ENCODE results near the gene CAMP.

DNA sequence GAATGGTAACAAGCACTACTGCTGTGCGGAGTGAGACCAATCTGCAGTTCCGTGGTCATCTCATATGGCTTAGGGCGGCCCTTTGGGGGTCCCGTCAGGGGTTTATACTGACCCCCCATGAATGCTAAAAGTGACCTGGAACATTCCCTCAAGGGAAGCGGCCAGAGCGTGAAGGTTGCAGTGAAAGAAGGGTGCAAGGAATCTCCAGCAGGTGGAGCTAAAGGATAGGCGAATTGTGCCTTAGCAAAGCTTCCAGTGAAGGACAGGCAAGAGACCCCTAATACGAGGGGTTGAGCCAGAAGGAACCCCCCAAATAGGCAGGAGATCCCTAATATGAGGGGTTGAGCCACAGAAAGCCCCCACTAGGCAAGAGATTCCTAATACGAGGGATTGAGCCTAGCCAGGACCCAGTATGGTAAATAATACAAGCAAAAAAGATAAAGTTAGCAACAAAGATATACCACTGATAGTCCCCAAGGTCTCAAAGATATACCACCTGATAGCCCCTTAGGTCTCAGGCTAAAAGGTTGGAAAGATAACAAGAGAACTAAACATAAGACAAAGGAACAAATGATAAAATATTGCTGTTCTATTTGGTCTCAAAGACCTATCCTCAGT lies 50.4 kb downstream of the CAMP start:
- TF ChIP-seq, protein P1, sequence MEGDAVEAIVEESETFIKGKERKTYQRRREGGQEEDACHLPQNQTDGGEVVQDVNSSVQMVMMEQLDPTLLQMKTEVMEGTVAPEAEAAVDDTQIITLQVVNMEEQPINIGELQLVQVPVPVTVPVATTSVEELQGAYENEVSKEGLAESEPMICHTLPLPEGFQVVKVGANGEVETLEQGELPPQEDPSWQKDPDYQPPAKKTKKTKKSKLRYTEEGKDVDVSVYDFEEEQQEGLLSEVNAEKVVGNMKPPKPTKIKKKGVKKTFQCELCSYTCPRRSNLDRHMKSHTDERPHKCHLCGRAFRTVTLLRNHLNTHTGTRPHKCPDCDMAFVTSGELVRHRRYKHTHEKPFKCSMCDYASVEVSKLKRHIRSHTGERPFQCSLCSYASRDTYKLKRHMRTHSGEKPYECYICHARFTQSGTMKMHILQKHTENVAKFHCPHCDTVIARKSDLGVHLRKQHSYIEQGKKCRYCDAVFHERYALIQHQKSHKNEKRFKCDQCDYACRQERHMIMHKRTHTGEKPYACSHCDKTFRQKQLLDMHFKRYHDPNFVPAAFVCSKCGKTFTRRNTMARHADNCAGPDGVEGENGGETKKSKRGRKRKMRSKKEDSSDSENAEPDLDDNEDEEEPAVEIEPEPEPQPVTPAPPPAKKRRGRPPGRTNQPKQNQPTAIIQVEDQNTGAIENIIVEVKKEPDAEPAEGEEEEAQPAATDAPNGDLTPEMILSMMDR (IDR thresholded peaks at IDR 0.05; ENCODE audit: low read depth, low read length): peak; percentile 86
- TF ChIP-seq EZH2phosphoT487 (IDR thresholded peaks at IDR 0.05; ENCODE audit: low read depth): no peak
